Measurements from ENCODE around the gene LRRC73. TPM values are rescaled to one million over a fixed set of nuclear protein-coding genes. Genes with fewer than 3 reads are reported as not detected.

Gene LRRC73
- total and polyA plus RNA-seq, 5 donors, result 0.82 to 2.5 (median 1.2) TPM

DNA sequence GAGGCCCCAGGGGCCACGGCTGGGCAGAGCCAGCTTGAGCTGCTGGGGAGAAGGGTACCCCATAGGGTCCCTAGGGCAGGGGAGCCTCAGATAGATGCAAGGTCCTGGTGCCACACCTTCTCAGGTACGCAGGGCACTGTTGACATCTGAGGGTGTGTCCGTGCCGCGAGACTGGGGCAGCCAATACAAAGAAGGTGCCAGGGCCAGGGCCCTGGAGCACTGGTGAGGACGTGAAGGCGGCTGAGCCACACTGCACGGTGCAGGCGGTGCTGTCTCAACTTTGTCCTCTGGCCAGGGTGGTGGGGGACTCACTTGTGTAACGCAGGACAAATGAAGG is 649 bp upstream of the LRRC73 start:
- peak; percentile 1 to 11 for ATAC-seq
- H3K4me3 ChIP-seq (ENCODE audit: low read length), result no peak overlapping the region
- H3K27ac ChIP-seq (ENCODE audit: low read length), result peak overlapping the region; percentile 8
- no peaks in the 10 kb centered on the region for H3K9me3 ChIP-seq (ENCODE audit: control insufficient read depth, low read length)
- DNase-seq, result peak in 2 of 3 donors; percentile 44 to 64
- 74% methylated on average over 10 of the region's 10 CpGs for WGBS
- no peaks in the 10 kb centered on the region for H3K27me3 ChIP-seq (ENCODE audit: control insufficient read depth, insufficient read depth)
- intact Hi-C loops (cut with DNase I), result no loop called here
- peaks cover 23% of the 10 kb centered on the region for H3K4me1 ChIP-seq (ENCODE audit: control insufficient read depth, insufficient read depth, low read length)

GRCh38 chr6:43509142-43509983 is 783 bp downstream of the LRRC73 start:
- Histone ChIP-seq H3K9me3 (ENCODE audit: control insufficient read depth, low read length) (no peaks in the 10 kb centered on the region), H3K27ac (ENCODE audit: low read length) (no peak overlapping the region), H3K27me3 (ENCODE audit: control insufficient read depth, insufficient read depth) (no peaks in the 10 kb centered on the region), H3K4me3 (ENCODE audit: low read length) (peak overlapping the region; percentile 66), H3K4me1 (ENCODE audit: control insufficient read depth, insufficient read depth, low read length) (peaks cover 18% of the 10 kb centered on the region)
- intact Hi-C loops (cut with DNase I), result loop anchor here (5.0 to 10.0 kb wide), 6 partner anchors 52 to 245 kb away; partner anchors contain the start of gene DLK2 (in 1 of the 4)
- DNase-seq (peak; percentile 39 to 72 (median 66)), ATAC-seq (peak in 1 of 2 donors; percentile 0)
- 9% methylated on average over 69 of the region's 69 CpGs for WGBS

GRCh38 chr6:43508481-43509141 is 1.5 kb downstream of the LRRC73 start:
- no peak overlapping the region for H3K27ac ChIP-seq (ENCODE audit: low read length)
- intact Hi-C loops (cut with DNase I), result loop anchor here (5.0 to 10.0 kb wide), 6 partner anchors 51 to 244 kb away; partner anchors contain the start of gene DLK2 (in 1 of the 4)
- no peak for DNase-seq
- 65% methylated on average over 8 of the region's 8 CpGs for WGBS
- peaks cover 18% of the 10 kb centered on the region for H3K4me1 ChIP-seq (ENCODE audit: control insufficient read depth, insufficient read depth, low read length)
- ATAC-seq, result no peak
- no peaks in the 10 kb centered on the region for H3K9me3 ChIP-seq (ENCODE audit: control insufficient read depth, low read length)
- no peaks in the 10 kb centered on the region for H3K27me3 ChIP-seq (ENCODE audit: control insufficient read depth, insufficient read depth)
- no peak overlapping the region for H3K4me3 ChIP-seq (ENCODE audit: low read length)

DNA sequence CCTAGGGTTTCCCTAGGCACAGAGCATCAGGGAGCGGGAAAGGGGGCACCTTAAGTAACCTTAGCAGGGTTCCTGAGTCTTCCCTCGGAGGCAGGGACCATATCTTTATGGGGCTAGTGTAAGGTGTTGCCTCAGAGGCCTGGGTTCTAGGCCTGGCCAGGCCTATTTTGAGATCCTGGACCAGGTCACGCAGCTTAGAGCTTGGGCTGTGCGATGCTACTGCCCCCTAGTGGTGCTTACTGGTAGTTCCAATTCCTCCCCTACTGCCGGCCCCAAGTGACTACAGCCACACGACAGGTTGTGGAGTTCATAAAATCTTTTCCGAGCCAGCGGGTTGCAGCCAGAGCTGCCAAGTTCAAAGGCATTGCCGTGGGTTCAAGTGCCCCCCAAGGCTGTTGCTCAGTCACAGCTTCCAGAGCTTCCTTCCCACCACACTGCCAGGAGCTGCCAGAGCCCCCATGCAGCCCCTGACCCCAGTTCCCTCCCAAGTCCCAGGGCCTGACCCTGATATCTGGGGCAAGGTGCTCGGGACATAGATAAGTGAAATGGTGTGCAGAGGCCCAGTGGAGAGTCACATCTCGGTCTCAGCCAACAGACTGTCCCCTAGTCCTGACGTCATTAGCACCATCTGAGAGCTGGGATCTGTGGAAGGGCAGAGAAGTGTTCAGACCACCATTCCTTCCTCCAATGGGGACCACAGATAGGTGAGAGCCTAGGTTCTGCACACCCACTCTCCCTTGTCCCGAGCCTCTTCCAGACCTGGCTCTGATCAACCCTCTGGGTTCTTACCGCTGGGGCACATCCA is 3.3 kb downstream of the LRRC73 start:
- Histone ChIP-seq H3K9me3 (ENCODE audit: control insufficient read depth, low read length) (no peaks in the 10 kb centered on the region), H3K27ac (ENCODE audit: low read length) (no peak overlapping the region), H3K4me1 (ENCODE audit: control insufficient read depth, insufficient read depth, low read length) (peaks cover 11% of the 10 kb centered on the region), H3K27me3 (ENCODE audit: control insufficient read depth, insufficient read depth) (no peaks in the 10 kb centered on the region), H3K4me3 (ENCODE audit: low read length) (no peak overlapping the region)
- ATAC-seq (peak; percentile 37 to 46), DNase-seq (peak; percentile 65 to 88 (median 86))
- 21% methylated on average over 14 of the region's 14 CpGs for WGBS
- intact Hi-C loops (cut with DNase I), result loop anchor here (2.0 to 10.0 kb wide), 7 partner anchors 50 to 242 kb away; partner anchors contain the start of gene DLK2 (in 3 of the 4)

GRCh38 chr6:43506171-43506570 is 4.0 kb downstream of the LRRC73 start:
- Histone ChIP-seq H3K4me1 (ENCODE audit: control insufficient read depth, insufficient read depth, low read length) (peaks cover 10% of the 10 kb centered on the region), H3K9me3 (ENCODE audit: control insufficient read depth, low read length) (no peaks in the 10 kb centered on the region), H3K4me3 (ENCODE audit: low read length) (no peak overlapping the region), H3K27me3 (ENCODE audit: control insufficient read depth, insufficient read depth) (no peaks in the 10 kb centered on the region), H3K27ac (ENCODE audit: low read length) (no peak overlapping the region)
- DNase-seq (no peak), ATAC-seq (no peak)
- 81% methylated on average over 3 of the region's 3 CpGs for WGBS
- intact Hi-C loops (cut with DNase I), result loop anchor here (2.0 to 10.0 kb wide), 7 partner anchors 49 to 241 kb away; partner anchors contain the start of gene DLK2 (in 3 of the 4)

DNA sequence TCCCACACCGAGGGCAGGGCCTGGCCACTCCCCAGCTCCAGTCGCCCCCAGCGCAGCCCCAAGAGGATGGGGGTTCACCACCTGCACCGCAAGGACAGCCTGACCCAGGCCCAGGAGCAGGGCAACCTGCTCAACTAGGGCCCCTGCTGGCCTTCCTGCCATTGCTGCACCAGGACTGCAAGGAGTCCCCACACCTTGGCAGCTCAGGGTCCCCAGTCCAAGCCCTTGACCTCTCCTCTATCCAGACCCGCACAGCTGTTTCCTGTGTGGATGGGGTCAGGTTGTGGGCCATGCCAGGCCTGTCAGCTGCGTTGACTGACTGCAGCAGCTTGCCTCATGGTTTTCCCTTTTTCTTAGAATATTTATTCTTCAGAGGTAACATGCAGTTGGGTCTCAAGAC is 4.4 kb downstream of the LRRC73 start:
- H3K27ac ChIP-seq (ENCODE audit: low read length), result no peak overlapping the region

GRCh38 chr6:43504756-43505593 is 5.2 kb downstream of the LRRC73 start:
- H3K27ac ChIP-seq (ENCODE audit: low read length), result no peak overlapping the region
- intact Hi-C loops (cut with DNase I), result loop anchor here (5.0 to 10.0 kb wide), 6 partner anchors 48 to 240 kb away; partner anchors contain the start of gene DLK2 (in 2 of the 4)
- ATAC-seq (no peak), DNase-seq (no peak)
- WGBS, result 93% methylated on average over 26 of the region's 26 CpGs
- no peak overlapping the region for H3K4me3 ChIP-seq (ENCODE audit: low read length)
- H3K4me1 ChIP-seq (ENCODE audit: control insufficient read depth, insufficient read depth, low read length), result peaks cover 10% of the 10 kb centered on the region
- H3K27me3 ChIP-seq (ENCODE audit: control insufficient read depth, insufficient read depth), result no peaks in the 10 kb centered on the region
- H3K9me3 ChIP-seq (ENCODE audit: control insufficient read depth, low read length), result no peaks in the 10 kb centered on the region

More for the DNA sequence above, 4.4 kb downstream of the LRRC73 start:
- WGBS, result 71% methylated on average over 6 of the region's 6 CpGs
- intact Hi-C loops (cut with DNase I), result loop anchor here (2.0 to 10.0 kb wide), 7 partner anchors 48 to 241 kb away; partner anchors contain the start of gene DLK2 (in 3 of the 4)
- Histone ChIP-seq H3K27me3 (ENCODE audit: control insufficient read depth, insufficient read depth) (no peaks in the 10 kb centered on the region), H3K9me3 (ENCODE audit: control insufficient read depth, low read length) (no peaks in the 10 kb centered on the region), H3K4me3 (ENCODE audit: low read length) (no peak overlapping the region), H3K4me1 (ENCODE audit: control insufficient read depth, insufficient read depth, low read length) (peaks cover 9% of the 10 kb centered on the region)
- ATAC-seq (no peak), DNase-seq (no peak)

DNA sequence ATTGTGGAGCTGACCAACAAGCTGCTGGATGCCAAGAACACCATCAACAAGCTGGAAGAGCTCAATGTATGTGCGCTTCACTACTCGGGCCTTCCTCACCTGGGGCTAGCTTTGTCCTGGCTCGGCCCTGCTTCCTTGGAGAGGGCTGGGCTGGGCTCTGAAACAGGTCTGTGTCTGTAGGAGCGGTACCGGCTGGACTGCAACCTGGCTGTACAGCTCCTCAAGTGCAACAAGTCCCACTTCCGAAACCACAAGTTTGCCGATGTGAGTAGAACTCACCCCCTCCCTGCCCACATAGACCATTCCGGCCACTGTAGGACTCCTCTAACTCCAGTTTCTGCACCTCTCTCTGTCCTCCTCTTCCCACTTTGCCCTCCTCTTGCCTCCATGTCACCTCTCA is 6.7 kb downstream of the LRRC73 start:
- DNase-seq (no peak), ATAC-seq (no peak)
- intact Hi-C loops (cut with DNase I), result loop anchor here in 2 of 4 donors (5.0 to 10.0 kb wide), 4 partner anchors 46 to 239 kb away; partner anchors contain the start of gene DLK2 (in 1 of the 2)
- Histone ChIP-seq H3K4me1 (ENCODE audit: control insufficient read depth, insufficient read depth, low read length) (peaks cover 11% of the 10 kb centered on the region), H3K27me3 (ENCODE audit: control insufficient read depth, insufficient read depth) (no peaks in the 10 kb centered on the region), H3K4me3 (ENCODE audit: low read length) (no peak overlapping the region), H3K27ac (ENCODE audit: low read length) (no peak overlapping the region), H3K9me3 (ENCODE audit: control insufficient read depth, low read length) (no peaks in the 10 kb centered on the region)
- 90% methylated on average over 8 of the region's 8 CpGs for WGBS

DNA sequence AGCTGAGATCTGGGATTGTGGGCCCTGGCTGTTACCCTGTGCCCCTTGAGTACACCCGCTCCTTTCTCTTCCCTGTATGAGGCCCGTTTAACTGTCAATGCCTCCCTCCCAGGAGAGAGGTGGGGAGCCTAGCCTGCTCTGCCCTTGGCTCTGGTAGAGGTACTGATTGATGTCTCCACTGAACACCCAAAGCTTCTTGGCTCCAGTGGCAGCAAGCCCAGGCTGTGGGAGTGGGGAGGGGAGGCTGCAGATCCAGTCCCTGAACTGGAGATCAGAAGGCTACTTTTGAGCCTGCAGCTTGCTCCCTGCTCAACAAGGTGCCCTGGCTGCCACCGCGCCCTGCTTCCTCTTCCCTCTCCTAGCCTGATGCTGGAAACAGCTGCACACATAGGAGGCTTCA is 7.5 kb downstream of the LRRC73 start:
- H3K4me1 ChIP-seq (ENCODE audit: control insufficient read depth, insufficient read depth, low read length), result peaks cover 11% of the 10 kb centered on the region
- intact Hi-C loops (cut with DNase I), result loop anchor here in 2 of 4 donors (5.0 to 10.0 kb wide), 4 partner anchors 45 to 238 kb away; partner anchors contain the start of gene DLK2 (in 1 of the 2)
- ATAC-seq, result no peak
- WGBS, result 78% methylated on average over 4 of the region's 4 CpGs
- no peaks in the 10 kb centered on the region for H3K9me3 ChIP-seq (ENCODE audit: control insufficient read depth, low read length)
- DNase-seq, result peak in 1 of 3 donors; percentile 63
- H3K4me3 ChIP-seq (ENCODE audit: low read length), result no peak overlapping the region
- H3K27ac ChIP-seq (ENCODE audit: low read length), result no peak overlapping the region
- H3K27me3 ChIP-seq (ENCODE audit: control insufficient read depth, insufficient read depth), result no peaks in the 10 kb centered on the region
